GM23338 (cell line): ENCODE data around the gene RBBP7.

Experiments
- CREB1 ChIP-seq: fragments of 250-450 bp; sonication (Bioruptor Pico); IDR thresholded peaks from 2 replicates; pipeline ENCODE4 v1.5.0; 2020; ENCODE audit warnings: low read depth, mild to moderate bottlenecking, moderate library complexity
- EZH2 ChIP-seq: fragments of 200-600 bp; sonication (generic); IDR thresholded peaks from one replicate; pipeline ENCODE4 v1.8.0; 2017; ENCODE audit warnings: antibody characterized with exemption, mild to moderate bottlenecking, low read depth; ENCODE audit not compliant: unreplicated experiment
- EZH2phosphoT487 ChIP-seq: fragments of 200-600 bp; sonication (generic); IDR thresholded peaks from one replicate; pipeline ENCODE4 v1.8.1; 2018; ENCODE audit warnings: antibody characterized with exemption; ENCODE audit not compliant: unreplicated experiment
- JUNB ChIP-seq: IDR thresholded peaks from one replicate; pipeline ENCODE4 v1.6.1; 2016; ENCODE audit warnings: antibody characterized with exemption; ENCODE audit not compliant: unreplicated experiment
- POLR2AphosphoS5 ChIP-seq: IDR thresholded peaks from 2 replicates; pipeline ENCODE4 v1.6.1; 2016; ENCODE audit warnings: antibody characterized with exemption, low read depth
- REST ChIP-seq: IDR thresholded peaks from one replicate; pipeline ENCODE4 v1.6.1; 2018; ENCODE audit warnings: antibody characterized with exemption; ENCODE audit not compliant: unreplicated experiment
- STAT1 ChIP-seq: IDR thresholded peaks from one replicate; pipeline ENCODE4 v1.6.1; 2016; ENCODE audit warnings: antibody characterized with exemption; ENCODE audit not compliant: unreplicated experiment
- ZNF114 ChIP-seq: fragments of 250-450 bp; sonication (Bioruptor Pico); IDR thresholded peaks from 2 replicates; pipeline ENCODE4 v1.5.0; 2020; ENCODE audit warnings: mild to moderate bottlenecking, moderate library complexity
- ZNF331 ChIP-seq: fragments of 250-450 bp; sonication (Bioruptor Pico); IDR thresholded peaks from 2 replicates; pipeline ENCODE4 v1.5.0; 2020; ENCODE audit warnings: low read depth, mild to moderate bottlenecking, moderate library complexity
- TF ChIP-seq, protein P1 (sequence below), 2 experiments: fragments of 200-600 bp in 1 of 2; sonication (generic) in 1 of 2; conservative IDR thresholded peaks; 2 replicates each; pipeline versions ENCODE4 v1.5.1 to v1.6.1; 2016 to 2017; ENCODE audit warnings: antibody characterized with exemption in 2 of 2, low read depth in 2 of 2, mild to moderate bottlenecking in 2 of 2, moderate library complexity in 1 of 2
- TF ChIP-seq, protein P2 (sequence below): fragments of 250-450 bp; sonication (Bioruptor Pico); IDR thresholded peaks from 2 replicates; pipeline ENCODE4 v1.5.0; 2020; ENCODE audit warnings: mild to moderate bottlenecking, moderate library complexity

- TF ChIP-seq, protein P1, sequence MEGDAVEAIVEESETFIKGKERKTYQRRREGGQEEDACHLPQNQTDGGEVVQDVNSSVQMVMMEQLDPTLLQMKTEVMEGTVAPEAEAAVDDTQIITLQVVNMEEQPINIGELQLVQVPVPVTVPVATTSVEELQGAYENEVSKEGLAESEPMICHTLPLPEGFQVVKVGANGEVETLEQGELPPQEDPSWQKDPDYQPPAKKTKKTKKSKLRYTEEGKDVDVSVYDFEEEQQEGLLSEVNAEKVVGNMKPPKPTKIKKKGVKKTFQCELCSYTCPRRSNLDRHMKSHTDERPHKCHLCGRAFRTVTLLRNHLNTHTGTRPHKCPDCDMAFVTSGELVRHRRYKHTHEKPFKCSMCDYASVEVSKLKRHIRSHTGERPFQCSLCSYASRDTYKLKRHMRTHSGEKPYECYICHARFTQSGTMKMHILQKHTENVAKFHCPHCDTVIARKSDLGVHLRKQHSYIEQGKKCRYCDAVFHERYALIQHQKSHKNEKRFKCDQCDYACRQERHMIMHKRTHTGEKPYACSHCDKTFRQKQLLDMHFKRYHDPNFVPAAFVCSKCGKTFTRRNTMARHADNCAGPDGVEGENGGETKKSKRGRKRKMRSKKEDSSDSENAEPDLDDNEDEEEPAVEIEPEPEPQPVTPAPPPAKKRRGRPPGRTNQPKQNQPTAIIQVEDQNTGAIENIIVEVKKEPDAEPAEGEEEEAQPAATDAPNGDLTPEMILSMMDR (conservative IDR thresholded peaks at IDR 0.05; ENCODE audit: low read depth in 2 of 2) = no peak
- TF ChIP-seq EZH2 (no peak), REST (no peak), EZH2phosphoT487 (no peak), JUNB (no peak), POLR2AphosphoS5 (no peak), CREB1 (CRISPR knock-in tag) (no peak), STAT1 (no peak), ZNF114 (CRISPR knock-in tag) (no peak), ZNF331 (CRISPR knock-in tag) (no peak)
- TF ChIP-seq, protein P2, sequence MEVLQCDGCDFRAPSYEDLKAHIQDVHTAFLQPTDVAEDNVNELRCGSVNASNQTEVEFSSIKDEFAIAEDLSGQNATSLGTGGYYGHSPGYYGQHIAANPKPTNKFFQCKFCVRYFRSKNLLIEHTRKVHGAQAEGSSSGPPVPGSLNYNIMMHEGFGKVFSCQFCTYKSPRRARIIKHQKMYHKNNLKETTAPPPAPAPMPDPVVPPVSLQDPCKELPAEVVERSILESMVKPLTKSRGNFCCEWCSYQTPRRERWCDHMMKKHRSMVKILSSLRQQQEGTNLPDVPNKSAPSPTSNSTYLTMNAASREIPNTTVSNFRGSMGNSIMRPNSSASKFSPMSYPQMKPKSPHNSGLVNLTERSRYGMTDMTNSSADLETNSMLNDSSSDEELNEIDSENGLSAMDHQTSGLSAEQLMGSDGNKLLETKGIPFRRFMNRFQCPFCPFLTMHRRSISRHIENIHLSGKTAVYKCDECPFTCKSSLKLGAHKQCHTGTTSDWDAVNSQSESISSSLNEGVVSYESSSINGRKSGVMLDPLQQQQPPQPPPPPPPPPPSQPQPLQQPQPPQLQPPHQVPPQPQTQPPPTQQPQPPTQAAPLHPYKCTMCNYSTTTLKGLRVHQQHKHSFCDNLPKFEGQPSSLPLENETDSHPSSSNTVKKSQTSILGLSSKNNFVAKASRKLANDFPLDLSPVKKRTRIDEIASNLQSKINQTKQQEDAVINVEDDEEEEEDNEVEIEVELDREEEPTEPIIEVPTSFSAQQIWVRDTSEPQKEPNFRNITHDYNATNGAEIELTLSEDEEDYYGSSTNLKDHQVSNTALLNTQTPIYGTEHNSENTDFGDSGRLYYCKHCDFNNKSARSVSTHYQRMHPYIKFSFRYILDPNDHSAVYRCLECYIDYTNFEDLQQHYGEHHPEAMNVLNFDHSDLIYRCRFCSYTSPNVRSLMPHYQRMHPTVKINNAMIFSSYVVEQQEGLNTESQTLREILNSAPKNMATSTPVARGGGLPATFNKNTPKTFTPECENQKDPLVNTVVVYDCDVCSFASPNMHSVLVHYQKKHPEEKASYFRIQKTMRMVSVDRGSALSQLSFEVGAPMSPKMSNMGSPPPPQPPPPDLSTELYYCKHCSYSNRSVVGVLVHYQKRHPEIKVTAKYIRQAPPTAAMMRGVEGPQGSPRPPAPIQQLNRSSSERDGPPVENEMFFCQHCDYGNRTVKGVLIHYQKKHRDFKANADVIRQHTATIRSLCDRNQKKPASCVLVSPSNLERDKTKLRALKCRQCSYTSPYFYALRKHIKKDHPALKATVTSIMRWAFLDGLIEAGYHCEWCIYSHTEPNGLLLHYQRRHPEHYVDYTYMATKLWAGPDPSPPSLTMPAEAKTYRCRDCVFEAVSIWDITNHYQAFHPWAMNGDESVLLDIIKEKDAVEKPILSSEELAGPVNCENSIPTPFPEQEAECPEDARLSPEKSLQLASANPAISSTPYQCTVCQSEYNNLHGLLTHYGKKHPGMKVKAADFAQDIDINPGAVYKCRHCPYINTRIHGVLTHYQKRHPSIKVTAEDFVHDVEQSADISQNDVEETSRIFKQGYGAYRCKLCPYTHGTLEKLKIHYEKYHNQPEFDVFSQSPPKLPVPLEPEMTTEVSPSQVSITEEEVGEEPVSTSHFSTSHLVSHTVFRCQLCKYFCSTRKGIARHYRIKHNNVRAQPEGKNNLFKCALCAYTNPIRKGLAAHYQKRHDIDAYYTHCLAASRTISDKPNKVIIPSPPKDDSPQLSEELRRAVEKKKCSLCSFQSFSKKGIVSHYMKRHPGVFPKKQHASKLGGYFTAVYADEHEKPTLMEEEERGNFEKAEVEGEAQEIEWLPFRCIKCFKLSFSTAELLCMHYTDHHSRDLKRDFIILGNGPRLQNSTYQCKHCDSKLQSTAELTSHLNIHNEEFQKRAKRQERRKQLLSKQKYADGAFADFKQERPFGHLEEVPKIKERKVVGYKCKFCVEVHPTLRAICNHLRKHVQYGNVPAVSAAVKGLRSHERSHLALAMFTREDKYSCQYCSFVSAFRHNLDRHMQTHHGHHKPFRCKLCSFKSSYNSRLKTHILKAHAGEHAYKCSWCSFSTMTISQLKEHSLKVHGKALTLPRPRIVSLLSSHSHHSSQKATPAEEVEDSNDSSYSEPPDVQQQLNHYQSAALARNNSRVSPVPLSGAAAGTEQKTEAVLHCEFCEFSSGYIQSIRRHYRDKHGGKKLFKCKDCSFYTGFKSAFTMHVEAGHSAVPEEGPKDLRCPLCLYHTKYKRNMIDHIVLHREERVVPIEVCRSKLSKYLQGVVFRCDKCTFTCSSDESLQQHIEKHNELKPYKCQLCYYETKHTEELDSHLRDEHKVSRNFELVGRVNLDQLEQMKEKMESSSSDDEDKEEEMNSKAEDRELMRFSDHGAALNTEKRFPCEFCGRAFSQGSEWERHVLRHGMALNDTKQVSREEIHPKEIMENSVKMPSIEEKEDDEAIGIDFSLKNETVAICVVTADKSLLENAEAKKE (CRISPR knock-in tag) = no peak
These were observed 33.3 kb upstream of the RBBP7 start for GRCh38 chrX:16903274-16904022.
